OCI-M1 (cell line): ENCODE measurements around the gene RPTOR.

ENCODE experiments used
- DNase-seq: peaks from one replicate; lab custom pipeline; 2025; lab: John Stamatoyannopoulos, UW

The RPTOR gene

GRCh38 chr17:80998748-80999535 is 454.3 kb downstream of the RPTOR start:
- no peak for DNase-seq

- no peak for DNase-seq
Measured at GRCh38 chr17:80999536-81000333, 455.1 kb downstream of the RPTOR start.

- DNase-seq, result no peak
Measured at GRCh38 chr17:81000334-81000630, 455.6 kb downstream of the RPTOR start.

DNA sequence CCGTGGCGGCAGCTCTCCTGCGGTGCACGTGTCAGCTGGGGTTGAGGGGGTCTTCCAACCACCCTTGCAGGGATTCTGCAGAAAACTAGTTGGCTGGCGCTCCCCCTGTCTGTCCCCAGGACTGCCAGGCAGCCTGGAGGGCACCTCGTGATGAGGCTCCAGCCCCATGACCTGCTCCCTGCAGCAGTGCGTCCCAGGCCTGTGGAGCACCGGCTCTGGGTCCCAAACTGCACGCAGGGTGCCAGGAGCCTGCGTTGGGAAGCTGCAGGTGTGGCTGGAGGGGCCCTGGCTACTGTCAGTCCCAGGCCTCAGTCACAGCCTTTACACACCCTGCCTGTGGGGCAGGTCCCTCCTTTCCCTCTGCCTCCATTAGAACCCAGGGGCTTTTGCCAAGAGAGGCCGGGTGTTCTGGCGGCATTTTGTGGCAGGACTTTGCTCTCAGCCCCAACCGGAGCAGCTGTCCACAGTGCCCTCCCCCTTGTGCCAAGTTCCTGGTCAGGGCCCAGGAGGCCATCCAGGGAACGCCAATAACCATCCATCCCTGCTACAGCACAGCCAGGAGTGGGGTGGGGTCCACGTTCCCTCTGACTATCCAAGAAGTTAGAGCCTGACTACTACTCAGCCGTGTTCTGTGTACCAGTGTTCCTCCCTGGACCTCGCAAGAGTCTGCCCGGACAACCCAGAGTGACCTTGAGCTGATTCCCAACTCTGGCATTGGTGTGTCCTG is 456.2 kb downstream of the RPTOR start:
- DNase-seq, result no peak

DNA sequence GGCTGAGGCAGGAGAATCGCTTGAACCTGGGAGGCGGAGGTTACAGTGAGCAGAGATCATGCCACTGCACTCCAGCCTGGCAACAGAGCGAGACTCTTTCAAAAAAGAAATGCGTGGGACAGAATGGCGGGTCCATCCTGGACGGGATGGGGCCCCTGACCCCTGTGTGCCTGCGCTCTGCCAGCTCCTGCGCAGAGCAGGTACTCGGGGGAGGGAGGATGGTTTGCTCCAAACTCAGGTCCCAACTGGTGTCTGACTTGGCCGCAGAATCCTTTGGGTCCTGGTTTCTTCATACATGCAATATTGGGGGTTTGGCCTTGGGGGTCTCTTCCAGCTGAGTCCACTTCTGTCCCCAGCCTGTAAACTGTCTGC is 457.4 kb downstream of the RPTOR start:
- no peak for DNase-seq

- peak; percentile 71 for DNase-seq
Measured at GRCh38 chr17:81002409-81003361, 458.0 kb downstream of the RPTOR start.

GRCh38 chr17:81003711-81004475 is 459.3 kb downstream of the RPTOR start:
- no peak for DNase-seq

DNA sequence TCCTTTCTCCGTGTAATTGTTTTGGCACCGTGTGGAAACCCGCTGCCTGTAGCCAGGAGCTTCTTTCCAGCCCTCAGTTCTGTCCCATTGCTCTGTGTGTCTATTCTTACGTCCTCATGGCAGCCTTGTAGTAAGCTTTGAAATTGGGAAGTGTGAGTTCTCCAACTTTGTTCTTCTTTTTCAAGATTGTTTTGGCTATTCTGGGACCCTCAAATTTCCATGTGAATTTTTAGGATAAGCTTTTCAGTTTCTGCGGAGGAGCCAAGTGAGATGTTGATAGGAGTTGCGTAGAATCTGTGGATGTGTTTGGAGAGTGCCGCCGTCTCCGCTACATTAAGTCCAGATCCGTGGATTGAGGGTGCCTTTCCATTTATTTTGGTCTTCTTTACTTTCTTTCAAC is 462.3 kb downstream of the RPTOR start:
- DNase-seq, result no peak

DNA sequence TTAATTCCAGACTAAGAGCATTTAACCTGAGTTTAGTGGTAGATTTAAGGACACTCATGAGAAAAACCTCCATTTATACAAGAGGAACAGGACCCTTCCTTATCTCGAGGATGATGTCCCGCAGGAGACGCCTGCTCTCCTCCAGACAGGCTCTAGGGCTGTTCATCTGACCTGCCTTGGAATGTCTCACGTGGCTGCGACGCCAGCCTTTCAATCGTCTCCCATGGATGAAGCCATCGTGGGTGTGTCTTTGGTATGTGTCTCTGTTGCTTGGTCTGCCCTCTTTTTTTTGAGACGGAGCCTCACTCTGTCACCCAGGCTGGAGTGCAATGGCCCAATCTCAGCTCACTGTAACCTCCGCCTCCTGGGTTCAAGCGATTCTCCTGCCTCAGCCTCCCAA is 463.5 kb downstream of the RPTOR start:
- DNase-seq, result no peak

DNA sequence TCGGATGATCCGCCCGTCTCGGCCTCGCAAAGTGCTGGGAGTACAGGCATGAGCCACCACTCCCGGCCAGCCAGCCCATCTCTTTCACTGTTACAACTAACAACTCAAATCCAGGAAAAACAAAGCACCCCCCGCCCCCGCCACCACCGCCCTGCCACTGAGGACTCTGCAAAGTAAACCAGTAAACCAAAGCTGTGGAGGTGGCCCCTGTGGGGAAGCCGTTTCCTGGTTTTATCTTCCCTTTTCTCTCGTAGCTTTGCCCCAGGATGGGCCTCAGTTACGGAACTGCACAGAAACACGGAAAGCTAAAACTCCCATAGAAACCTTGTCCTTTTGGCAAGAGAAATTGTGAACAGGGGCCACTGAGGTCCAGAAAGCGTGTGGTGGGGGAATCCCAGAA is 464.5 kb downstream of the RPTOR start:
- DNase-seq, result no peak

GRCh38 chr17:81010935-81011334 is 466.3 kb downstream of the RPTOR start:
- peak; percentile 49 for DNase-seq

DNA sequence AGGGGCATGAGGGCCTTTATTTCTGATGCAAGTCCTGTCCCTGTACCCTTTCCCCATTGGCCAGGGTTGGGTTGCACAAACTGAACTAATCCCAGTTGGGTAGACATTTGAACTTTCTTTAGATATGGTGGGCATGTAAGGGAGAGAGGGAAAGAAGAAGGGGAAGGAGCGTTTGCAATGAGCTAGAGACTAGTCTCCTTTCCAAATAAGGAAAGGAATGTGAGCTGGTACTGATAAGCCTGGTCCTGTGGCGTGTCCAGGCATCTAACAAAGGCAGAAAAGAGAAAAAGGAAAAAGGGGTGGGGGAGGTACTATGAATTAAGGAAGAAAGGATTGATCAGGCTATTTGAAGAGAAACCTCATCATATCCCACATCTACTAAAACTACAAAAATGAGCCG is 467.3 kb downstream of the RPTOR start:
- peak; percentile 40 for DNase-seq

GRCh38 chr17:81012574-81013447 is 468.2 kb downstream of the RPTOR start:
- DNase-seq, result no peak

- peak; percentile 50 for DNase-seq
Measured at GRCh38 chr17:81013642-81014041, 469.0 kb downstream of the RPTOR start.

- no peak for DNase-seq
Measured at GRCh38 chr17:81015136-81015535, 470.5 kb downstream of the RPTOR start.
